ENCODE results near the gene PRUNE2. TPM values are rescaled to one million over a fixed set of nuclear protein-coding genes. Genes with fewer than 3 reads are reported as not detected.

PRUNE2 gene
- polyA plus RNA-seq, 1 of the 3 experiments (the other 2 are of a cell fraction): 13.0 TPM

DNA sequence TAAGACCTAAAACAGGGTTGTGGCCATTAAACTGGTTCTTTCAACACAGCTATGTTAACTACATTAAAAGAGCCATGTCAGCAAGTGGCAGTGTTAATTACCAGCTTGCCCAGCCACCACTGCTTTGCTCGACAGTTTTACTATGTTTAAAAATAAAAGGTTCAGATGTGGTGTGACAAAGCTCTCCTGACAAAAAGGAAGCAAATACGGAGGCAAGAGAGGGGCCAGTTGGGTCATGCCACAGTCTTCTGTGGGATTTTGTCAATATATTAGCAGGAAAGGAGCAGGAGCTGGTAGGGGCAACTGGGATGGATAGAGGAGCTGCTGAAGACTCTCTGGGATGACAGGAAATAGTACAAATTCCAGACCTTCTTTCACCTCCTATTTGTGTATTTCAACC, 255.2 kb downstream of the PRUNE2 start:
- no peaks in the 10 kb centered on the region for H3K27me3 ChIP-seq (ENCODE audit: insufficient read depth)
- H3K9me3 ChIP-seq: no peaks in the 10 kb centered on the region
- H3K4me3 ChIP-seq (ENCODE audit: low read depth in 2 of 2, low read length in 1 of 2): 0 out of 4 replicates have a peak overlapping the region, but pooled peaks of 1 of the 2 experiments have one; percentile 12
- H3K9ac ChIP-seq: no peak overlapping the region
- peak overlapping the region in 1 of 2 experiments; percentile 28; a peak in 1 of 4 replicates for H3K27ac ChIP-seq (ENCODE audit: low read depth in 2 of 2, low read length in 1 of 2)
- no peaks in the 10 kb centered on the region for H3K9me2 ChIP-seq
- TF ChIP-seq SIN3A (IDR thresholded peaks at IDR 0.05; ENCODE audit: borderline replicate concordance, low read depth, low read length): no peak
- no peak for TF ChIP-seq GABPA (IDR thresholded peaks at IDR 0.05; ENCODE audit: low read depth)
- no peak for TF ChIP-seq SMC3 (IDR thresholded peaks at IDR 0.05; ENCODE audit: low read depth, low read length)
- no peak for TF ChIP-seq RAD21 (IDR thresholded peaks at IDR 0.05; ENCODE audit: low read length)
- no peak for TF ChIP-seq NFIC (IDR thresholded peaks at IDR 0.05; ENCODE audit: borderline replicate concordance)
- no peak for TF ChIP-seq POLR2AphosphoS5 (IDR thresholded peaks at IDR 0.05; ENCODE audit: low read depth, low read length)
- no peak for TF ChIP-seq TCF12 (IDR thresholded peaks at IDR 0.05)
- no peak for TF ChIP-seq FOXJ3 (CRISPR knock-in tag; IDR thresholded peaks at IDR 0.05)
- H4K20me1 ChIP-seq (ENCODE audit: insufficient read depth): no peaks in the 10 kb centered on the region
- ChIA-PET CTCF (interaction anchor here (0.9 to 2.0 kb wide), 3 partner anchors 9 to 53 kb away, joined by 4 to 6 read pairs (median 4); no protein-coding TSS in a partner anchor), POLR2A (no interaction called here)
- no peaks in the 10 kb centered on the region for H3K36me3 ChIP-seq (replicated peaks in 1 of 2; ENCODE audit: control insufficient read depth in 1 of 2, insufficient read depth in 2 of 2, low read length in 1 of 2)
- peaks cover 29% of the 10 kb centered on the region for H3F3A ChIP-seq (replicated peaks; ENCODE audit: insufficient read depth)
- peak overlapping the region; percentile 66 for H3K4me2 ChIP-seq
- 11% methylated on average over 2 of the region's 2 CpGs for WGBS (ENCODE audit: low lambda C conversion rate)
- H3K79me2 ChIP-seq (ENCODE audit: insufficient read depth): no peaks in the 10 kb centered on the region
- peak overlapping the region; percentile 56; the same call in 1 of the 2 replicates for H2AFZ ChIP-seq (ENCODE audit: low read depth)
- DNase-seq: no peak
- H3K4me1 ChIP-seq (ENCODE audit: control insufficient read depth in 1 of 2, insufficient read depth in 2 of 2, low read depth in 1 of 2, low read length in 1 of 2): peaks cover 0 to 35% of the 10 kb centered on the region in 2 experiments; a peak in 3 of 4 replicates

DNA sequence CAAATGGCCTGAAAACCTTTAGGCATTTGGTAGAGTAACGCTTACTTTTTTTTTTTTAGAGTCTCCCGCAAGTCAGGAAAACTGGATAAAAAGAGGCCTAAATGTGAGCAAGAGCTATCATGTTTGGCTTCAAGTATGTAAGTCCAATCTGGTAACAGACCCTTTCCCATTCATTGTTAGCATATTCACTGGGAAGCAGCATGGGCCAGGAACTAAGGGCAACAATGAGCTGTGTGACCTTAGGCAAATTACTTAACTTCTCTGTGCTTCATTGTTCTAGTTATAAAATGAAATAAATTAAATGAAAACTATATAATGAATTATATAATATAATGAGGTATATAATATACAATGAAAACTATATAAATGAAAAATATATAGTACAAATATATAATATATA, 256.0 kb downstream of the PRUNE2 start:
- TF ChIP-seq FOXJ3 (CRISPR knock-in tag; IDR thresholded peaks at IDR 0.05) (no peak), RAD21 (IDR thresholded peaks at IDR 0.05; ENCODE audit: low read length) (no peak)
- TF ChIP-seq, protein P1, sequence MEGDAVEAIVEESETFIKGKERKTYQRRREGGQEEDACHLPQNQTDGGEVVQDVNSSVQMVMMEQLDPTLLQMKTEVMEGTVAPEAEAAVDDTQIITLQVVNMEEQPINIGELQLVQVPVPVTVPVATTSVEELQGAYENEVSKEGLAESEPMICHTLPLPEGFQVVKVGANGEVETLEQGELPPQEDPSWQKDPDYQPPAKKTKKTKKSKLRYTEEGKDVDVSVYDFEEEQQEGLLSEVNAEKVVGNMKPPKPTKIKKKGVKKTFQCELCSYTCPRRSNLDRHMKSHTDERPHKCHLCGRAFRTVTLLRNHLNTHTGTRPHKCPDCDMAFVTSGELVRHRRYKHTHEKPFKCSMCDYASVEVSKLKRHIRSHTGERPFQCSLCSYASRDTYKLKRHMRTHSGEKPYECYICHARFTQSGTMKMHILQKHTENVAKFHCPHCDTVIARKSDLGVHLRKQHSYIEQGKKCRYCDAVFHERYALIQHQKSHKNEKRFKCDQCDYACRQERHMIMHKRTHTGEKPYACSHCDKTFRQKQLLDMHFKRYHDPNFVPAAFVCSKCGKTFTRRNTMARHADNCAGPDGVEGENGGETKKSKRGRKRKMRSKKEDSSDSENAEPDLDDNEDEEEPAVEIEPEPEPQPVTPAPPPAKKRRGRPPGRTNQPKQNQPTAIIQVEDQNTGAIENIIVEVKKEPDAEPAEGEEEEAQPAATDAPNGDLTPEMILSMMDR (IDR thresholded peaks at IDR 0.05): no peak
- H3K4me1 ChIP-seq (ENCODE audit: control insufficient read depth in 1 of 2, insufficient read depth in 2 of 2, low read depth in 1 of 2, low read length in 1 of 2): peaks cover 0 to 29% of the 10 kb centered on the region in 2 experiments; a peak in 3 of 4 replicates
- no peaks in the 10 kb centered on the region for H3K36me3 ChIP-seq (replicated peaks in 1 of 2; ENCODE audit: control insufficient read depth in 1 of 2, insufficient read depth in 2 of 2, low read length in 1 of 2)
- H3K4me3 ChIP-seq (ENCODE audit: low read depth in 2 of 2, low read length in 1 of 2): no peak overlapping the region
- no peaks in the 10 kb centered on the region for H3K9me2 ChIP-seq
- no peak for DNase-seq
- no peaks in the 10 kb centered on the region for H3K9me3 ChIP-seq
- ChIA-PET CTCF (interaction anchor here (1.6 to 2.0 kb wide), 2 partner anchors 40 to 54 kb away, joined by 4 to 6 read pairs; no protein-coding TSS in a partner anchor), POLR2A (no interaction called here)
- no peak overlapping the region for H3K9ac ChIP-seq
- WGBS (ENCODE audit: low lambda C conversion rate): 93% methylated on average over 2 of the region's 2 CpGs
- no peaks in the 10 kb centered on the region for H3K27me3 ChIP-seq (ENCODE audit: insufficient read depth)
- H3K79me2 ChIP-seq (ENCODE audit: insufficient read depth): no peaks in the 10 kb centered on the region
- no peak overlapping the region for H3K4me2 ChIP-seq
- H4K20me1 ChIP-seq (ENCODE audit: insufficient read depth): no peaks in the 10 kb centered on the region
- H2AFZ ChIP-seq (ENCODE audit: low read depth): no peak overlapping the region
- no peak overlapping the region for H3K27ac ChIP-seq (ENCODE audit: low read depth in 2 of 2, low read length in 1 of 2)
- peaks cover 21% of the 10 kb centered on the region for H3F3A ChIP-seq (replicated peaks; ENCODE audit: insufficient read depth)

DNA sequence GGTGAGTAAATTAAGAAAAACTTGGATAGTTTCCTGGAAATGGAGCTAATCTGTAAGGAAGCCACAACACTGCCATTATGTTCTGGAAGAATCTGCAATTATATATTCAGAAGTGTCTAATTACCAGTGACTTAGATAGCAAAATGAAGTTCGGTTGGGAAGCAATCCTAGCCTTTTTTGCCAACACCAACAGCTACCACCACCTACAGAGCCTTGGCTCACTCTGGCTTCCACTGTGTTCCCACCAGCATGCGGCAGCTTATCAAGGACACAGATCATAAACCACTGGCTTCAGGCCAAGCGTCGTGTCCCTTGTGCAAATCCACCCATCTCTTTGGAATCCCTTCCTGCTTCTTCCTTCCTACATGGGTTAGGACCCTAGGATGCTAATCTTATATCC, 259.7 kb downstream of the PRUNE2 start:
- Histone ChIP-seq H3K27me3 (ENCODE audit: insufficient read depth) (no peaks in the 10 kb centered on the region), H3F3A (replicated peaks; ENCODE audit: insufficient read depth) (no peaks in the 10 kb centered on the region), H3K4me2 (no peak overlapping the region), H3K4me3 (ENCODE audit: low read depth in 2 of 2, low read length in 1 of 2) (no peak overlapping the region), H3K4me1 (ENCODE audit: control insufficient read depth in 1 of 2, insufficient read depth in 2 of 2, low read depth in 1 of 2, low read length in 1 of 2) (peaks cover 0 to 4% of the 10 kb centered on the region in 2 experiments; a peak in 1 of 4 replicates), H4K20me1 (ENCODE audit: insufficient read depth) (no peaks in the 10 kb centered on the region), H3K9ac (no peak overlapping the region), H3K9me3 (no peaks in the 10 kb centered on the region), H2AFZ (ENCODE audit: low read depth) (no peak overlapping the region), H3K9me2 (no peaks in the 10 kb centered on the region), H3K79me2 (ENCODE audit: insufficient read depth) (no peaks in the 10 kb centered on the region), H3K27ac (ENCODE audit: low read depth in 2 of 2, low read length in 1 of 2) (no peak overlapping the region), H3K36me3 (replicated peaks in 1 of 2; ENCODE audit: control insufficient read depth in 1 of 2, insufficient read depth in 2 of 2, low read length in 1 of 2) (no peaks in the 10 kb centered on the region)
- CTCF ChIA-PET: interaction anchor here (0.6 kb wide), 1 partner anchor 17 kb away, joined by 3 read pairs; no protein-coding TSS in a partner anchor
- no peak for DNase-seq
- POLR2A ChIA-PET: no interaction called here
- TF ChIP-seq GABPA (IDR thresholded peaks at IDR 0.05; ENCODE audit: low read depth): no peak
- peak; percentile 44 for TF ChIP-seq NFIC (IDR thresholded peaks at IDR 0.05; ENCODE audit: borderline replicate concordance)
- TF ChIP-seq, protein P2, sequence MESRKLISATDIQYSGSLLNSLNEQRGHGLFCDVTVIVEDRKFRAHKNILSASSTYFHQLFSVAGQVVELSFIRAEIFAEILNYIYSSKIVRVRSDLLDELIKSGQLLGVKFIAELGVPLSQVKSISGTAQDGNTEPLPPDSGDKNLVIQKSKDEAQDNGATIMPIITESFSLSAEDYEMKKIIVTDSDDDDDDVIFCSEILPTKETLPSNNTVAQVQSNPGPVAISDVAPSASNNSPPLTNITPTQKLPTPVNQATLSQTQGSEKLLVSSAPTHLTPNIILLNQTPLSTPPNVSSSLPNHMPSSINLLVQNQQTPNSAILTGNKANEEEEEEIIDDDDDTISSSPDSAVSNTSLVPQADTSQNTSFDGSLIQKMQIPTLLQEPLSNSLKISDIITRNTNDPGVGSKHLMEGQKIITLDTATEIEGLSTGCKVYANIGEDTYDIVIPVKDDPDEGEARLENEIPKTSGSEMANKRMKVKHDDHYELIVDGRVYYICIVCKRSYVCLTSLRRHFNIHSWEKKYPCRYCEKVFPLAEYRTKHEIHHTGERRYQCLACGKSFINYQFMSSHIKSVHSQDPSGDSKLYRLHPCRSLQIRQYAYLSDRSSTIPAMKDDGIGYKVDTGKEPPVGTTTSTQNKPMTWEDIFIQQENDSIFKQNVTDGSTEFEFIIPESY (IDR thresholded peaks at IDR 0.05; ENCODE audit: borderline replicate concordance, low read depth): no peak
- no peak for TF ChIP-seq RFX5 (IDR thresholded peaks at IDR 0.05; ENCODE audit: low read length)
- WGBS (ENCODE audit: low lambda C conversion rate): 0% methylated on average over 4 of the region's 4 CpGs
